ENCODE data around the gene KCNMA1. TPM values are rescaled to one million over a fixed set of nuclear protein-coding genes. Genes with fewer than 3 reads are reported as not detected.
A peak's percentile ranks its signal among the peaks of the same experiment; 100 is the strongest.

The KCNMA1 gene
- total RNA-seq, 2 donors from 2014 or later: 5.9 to 9.3 TPM

DNA sequence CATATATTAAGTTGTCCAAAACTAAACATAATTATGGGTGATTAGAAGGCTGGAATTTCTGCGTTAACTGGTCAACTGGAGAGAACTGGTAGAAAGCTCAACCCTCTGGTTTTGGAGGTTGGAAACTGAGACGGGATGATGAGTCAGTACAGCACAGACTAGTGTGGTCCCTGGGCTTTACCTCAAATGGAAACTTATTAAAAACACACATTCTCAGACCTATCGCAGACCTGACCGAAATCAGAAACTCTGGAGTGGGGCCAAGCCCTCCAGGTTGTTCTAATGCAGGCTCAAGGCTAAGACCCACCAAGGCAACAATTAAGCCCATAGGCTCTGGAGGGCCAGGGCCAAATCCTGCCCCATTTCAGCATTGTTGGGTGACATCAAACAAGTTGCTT, 136.9 kb downstream of the KCNMA1 start:
- intact Hi-C loops (cut with DNase I): no loop called here
- H3K27me3 ChIP-seq: no peaks in the 10 kb centered on the region
- WGBS, 2 donors: 85 to 89% methylated on average over 4 of the region's 4 CpGs
- DNase-seq: no peak
- no peak overlapping the region for H3K27ac ChIP-seq
- no peak for ATAC-seq
- no peaks in the 10 kb centered on the region for H3K9me3 ChIP-seq
- no peaks in the 10 kb centered on the region for H3K36me3 ChIP-seq (replicated peaks in 1 of 2; ENCODE audit: insufficient read depth in 1 of 2, low read depth in 2 of 2)
- no peak for TF ChIP-seq POLR2A (IDR thresholded peaks at IDR 0.05)
- TF ChIP-seq, protein P1, sequence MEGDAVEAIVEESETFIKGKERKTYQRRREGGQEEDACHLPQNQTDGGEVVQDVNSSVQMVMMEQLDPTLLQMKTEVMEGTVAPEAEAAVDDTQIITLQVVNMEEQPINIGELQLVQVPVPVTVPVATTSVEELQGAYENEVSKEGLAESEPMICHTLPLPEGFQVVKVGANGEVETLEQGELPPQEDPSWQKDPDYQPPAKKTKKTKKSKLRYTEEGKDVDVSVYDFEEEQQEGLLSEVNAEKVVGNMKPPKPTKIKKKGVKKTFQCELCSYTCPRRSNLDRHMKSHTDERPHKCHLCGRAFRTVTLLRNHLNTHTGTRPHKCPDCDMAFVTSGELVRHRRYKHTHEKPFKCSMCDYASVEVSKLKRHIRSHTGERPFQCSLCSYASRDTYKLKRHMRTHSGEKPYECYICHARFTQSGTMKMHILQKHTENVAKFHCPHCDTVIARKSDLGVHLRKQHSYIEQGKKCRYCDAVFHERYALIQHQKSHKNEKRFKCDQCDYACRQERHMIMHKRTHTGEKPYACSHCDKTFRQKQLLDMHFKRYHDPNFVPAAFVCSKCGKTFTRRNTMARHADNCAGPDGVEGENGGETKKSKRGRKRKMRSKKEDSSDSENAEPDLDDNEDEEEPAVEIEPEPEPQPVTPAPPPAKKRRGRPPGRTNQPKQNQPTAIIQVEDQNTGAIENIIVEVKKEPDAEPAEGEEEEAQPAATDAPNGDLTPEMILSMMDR (IDR thresholded peaks at IDR 0.05): no peak
- peaks cover 56% of the 10 kb centered on the region for H3K4me1 ChIP-seq
- no peak overlapping the region for H3K4me3 ChIP-seq

- peak; percentile 19 for ATAC-seq
- intact Hi-C loops (cut with DNase I): loop anchor here (10.0 kb wide), 1 partner anchor 334 kb away; no protein-coding TSS in a partner anchor
- H3K27me3 ChIP-seq: no peaks in the 10 kb centered on the region
- TF ChIP-seq, protein P1 (IDR thresholded peaks at IDR 0.05): peak in 1 of 7 experiments; percentile 9
- TF ChIP-seq POLR2A (IDR thresholded peaks at IDR 0.05): no peak
- no peaks in the 10 kb centered on the region for H3K9me3 ChIP-seq
- peaks cover 50% of the 10 kb centered on the region for H3K4me1 ChIP-seq
- WGBS, 2 donors: 18 to 35% methylated on average over 2 of the region's 2 CpGs
- H3K4me3 ChIP-seq: no peak overlapping the region
- H3K27ac ChIP-seq: peak overlapping the region; percentile 66 to 81 (median 75)
- no peaks in the 10 kb centered on the region for H3K36me3 ChIP-seq (replicated peaks in 1 of 2; ENCODE audit: insufficient read depth in 1 of 2, low read depth in 2 of 2)
- DNase-seq: peak in 1 of 4 donors; percentile 26
Observed at GRCh38 chr10:77498829-77499228, 138.8 kb downstream of the KCNMA1 start.

- 8 to 9% methylated on average over 1 of the region's 1 CpG for WGBS, 2 donors
- ATAC-seq (peak; percentile 97), DNase-seq (peak; percentile 86 to 95 (median 94))
- Histone ChIP-seq H3K27me3 (no peaks in the 10 kb centered on the region), H3K4me3 (no peak overlapping the region), H3K36me3 (replicated peaks in 1 of 2; ENCODE audit: insufficient read depth in 1 of 2, low read depth in 2 of 2) (no peaks in the 10 kb centered on the region), H3K27ac (peak overlapping the region; percentile 66 to 81 (median 75)), H3K9me3 (no peaks in the 10 kb centered on the region), H3K4me1 (peaks cover 50% of the 10 kb centered on the region)
- intact Hi-C loops (cut with DNase I): loop anchor here (10.0 kb wide), 1 partner anchor 333 kb away; no protein-coding TSS in a partner anchor
- TF ChIP-seq POLR2A (IDR thresholded peaks at IDR 0.05): peak in 2 of 3 donors; percentile 43 to 44
- TF ChIP-seq, protein P1 (IDR thresholded peaks at IDR 0.05): no peak
Observed at GRCh38 chr10:77498210-77498609, 139.4 kb downstream of the KCNMA1 start.

- no peak overlapping the region for H3K4me3 ChIP-seq
- no peaks in the 10 kb centered on the region for H3K9me3 ChIP-seq
- peaks cover 50% of the 10 kb centered on the region for H3K4me1 ChIP-seq
- intact Hi-C loops (cut with DNase I): loop anchor here (10.0 kb wide), 1 partner anchor 333 kb away; no protein-coding TSS in a partner anchor
- H3K27me3 ChIP-seq: no peaks in the 10 kb centered on the region
- DNase-seq: no peak
- H3K27ac ChIP-seq: peak overlapping the region; percentile 29 to 81 (median 69)
- H3K36me3 ChIP-seq (replicated peaks in 1 of 2; ENCODE audit: insufficient read depth in 1 of 2, low read depth in 2 of 2): no peaks in the 10 kb centered on the region
- TF ChIP-seq, protein P1 (IDR thresholded peaks at IDR 0.05): no peak
- TF ChIP-seq POLR2A (IDR thresholded peaks at IDR 0.05): no peak
- ATAC-seq: peak; percentile 10
Observed at GRCh38 chr10:77497748-77498147, 139.9 kb downstream of the KCNMA1 start.

DNA sequence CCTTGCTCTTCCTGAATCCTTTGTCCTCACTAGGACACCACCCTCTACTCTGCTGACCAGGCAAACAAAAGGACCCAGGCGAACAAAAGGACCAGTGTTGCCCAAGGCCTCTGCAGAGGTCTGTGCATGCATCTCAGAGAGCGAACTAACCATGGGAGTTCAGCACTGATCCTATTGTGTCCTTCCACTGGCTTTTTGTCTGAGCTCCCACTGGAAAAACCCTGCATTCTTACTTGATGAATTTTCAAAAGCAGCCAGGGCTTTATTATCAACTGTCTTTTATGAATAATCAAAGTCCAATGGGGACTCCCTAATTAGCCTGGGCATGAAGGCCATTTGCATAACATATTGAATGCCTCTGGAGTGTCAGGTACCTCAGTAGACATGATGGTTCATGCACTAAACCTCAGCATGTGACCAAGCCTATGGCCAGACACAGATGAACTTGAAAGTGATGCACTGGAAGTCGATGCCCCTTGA, 140.6 kb downstream of the KCNMA1 start:
- no peak for ATAC-seq

More for the DNA sequence above, 140.6 kb downstream of the KCNMA1 start:
- no peak overlapping the region for H3K4me3 ChIP-seq
- intact Hi-C loops (cut with DNase I): loop anchor here (10.0 kb wide), 1 partner anchor 332 kb away; no protein-coding TSS in a partner anchor
- H3K4me1 ChIP-seq: peaks cover 49% of the 10 kb centered on the region
- no peaks in the 10 kb centered on the region for H3K27me3 ChIP-seq
- H3K9me3 ChIP-seq: no peaks in the 10 kb centered on the region
- TF ChIP-seq, protein P1 (IDR thresholded peaks at IDR 0.05): no peak
- TF ChIP-seq POLR2A (IDR thresholded peaks at IDR 0.05): no peak
- peak overlapping the region in 3 of 4 donors; percentile 61 to 81 (median 77) for H3K27ac ChIP-seq
- no peaks in the 10 kb centered on the region for H3K36me3 ChIP-seq (replicated peaks in 1 of 2; ENCODE audit: insufficient read depth in 1 of 2, low read depth in 2 of 2)
- 81 to 90% methylated on average over 3 of the region's 3 CpGs for WGBS, 2 donors
- DNase-seq: no peak
